Uterus (tissue), 2 donors: ENCODE results near the gene MAPK8IP1.

Experiments used
- CTCF ChIP-seq, 4 experiments: fragments of 200-600 bp in 2 of 4; fragments of 450-650 bp in 2 of 4; sonication (generic) in 2 of 4; IDR thresholded peaks; one replicate each; pipeline ENCODE4 v1.5.1; 2016 to 2019; ENCODE audit warnings: antibody characterized with exemption in 4 of 4, mild to moderate bottlenecking in 2 of 4, moderate library complexity in 1 of 4
- POLR2A ChIP-seq, 2 donors: fragments of 450-650 bp; IDR thresholded peaks; one replicate each; pipeline ENCODE4 v1.6.1; 2016; ENCODE audit warnings: antibody characterized with exemption in 2 of 2, mild to moderate bottlenecking in 1 of 2, moderate library complexity in 1 of 2

GRCh38 chr11:45907911-45908370, 22.5 kb downstream of the MAPK8IP1 start:
- no peak for TF ChIP-seq CTCF (IDR thresholded peaks at IDR 0.05)
- TF ChIP-seq POLR2A (IDR thresholded peaks at IDR 0.05): no peak
